ENCODE results near the gene ASXL1.

- no peak for TF ChIP-seq EZH2 (IDR thresholded peaks at IDR 0.05)
- TF ChIP-seq POLR2AphosphoS5 (IDR thresholded peaks at IDR 0.05; ENCODE audit: borderline replicate concordance, low read depth, low read length), result no peak
- no peak for TF ChIP-seq FOXP2 (optimal IDR thresholded peaks at IDR 0.05; ENCODE audit: control extremely low read depth, extremely low read length, insufficient read depth)
Measured at GRCh38 chr20:32416206-32416605, 58.1 kb downstream of the ASXL1 start.
